ENCODE results near the gene OR2A7.
"Not testable (repeated sequence)": the region's sequence is repeated elsewhere in the genome, so short reads cannot be mapped to it uniquely, and the experiment has no call there.

DNA sequence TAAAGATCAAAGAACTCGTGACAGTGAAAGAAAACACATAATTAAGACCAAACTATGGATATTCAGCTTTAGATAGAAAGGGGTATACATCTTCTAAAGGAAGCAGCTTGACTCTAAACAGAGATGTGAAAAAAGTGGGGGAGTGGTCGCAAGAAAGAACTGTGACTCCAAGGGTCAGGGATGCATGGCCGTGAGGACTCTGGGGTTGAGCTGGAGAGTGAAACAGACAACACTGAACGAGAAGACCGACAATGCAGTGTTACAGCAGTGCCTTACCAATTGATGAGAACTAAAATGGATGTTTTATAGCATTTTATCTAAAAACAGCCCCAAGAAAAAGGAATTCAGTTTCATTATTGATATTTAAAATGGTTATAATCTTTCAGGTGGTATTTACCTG is 39.0 kb upstream of the OR2A7 start:
- not testable (repeated sequence) for TF ChIP-seq CTCF (conservative IDR thresholded peaks at IDR 0.05; ENCODE audit: low read depth, low read length); EZH2phosphoT487 (IDR thresholded peaks at IDR 0.05; ENCODE audit: borderline replicate concordance, low read length)

Measured in PC-3 (cell line).